ENCODE results near the gene MAML2.

MAML2 gene

GRCh38 chr11:96254087-96254486, 88.9 kb downstream of the MAML2 start:
- Histone ChIP-seq H3K27me3 (no peaks in the 10 kb centered on the region), H3K9me3 (no peaks in the 10 kb centered on the region), H3K4me1 (peaks cover 66% of the 10 kb centered on the region), H4K20me1 (no peaks in the 10 kb centered on the region), H3K4me2 (peak overlapping the region; percentile 77), H3K36me3 (no peaks in the 10 kb centered on the region), H3K9ac (peak overlapping the region; percentile 39; the same call in 1 of the 2 replicates), H3K4me3 (peak overlapping the region; percentile 30; the same call in 1 of the 2 replicates), H3K27ac (peak overlapping the region; percentile 79)
- no peak for TF ChIP-seq Cebpa-rat (IDR thresholded peaks at IDR 0.05)

GRCh38 chr11:96246718-96247552, 96.1 kb downstream of the MAML2 start:
- TF ChIP-seq Cebpa-rat (IDR thresholded peaks at IDR 0.05) = no peak
- H3K9ac ChIP-seq = no peak overlapping the region
- no peaks in the 10 kb centered on the region for H3K9me3 ChIP-seq
- no peaks in the 10 kb centered on the region for H3K27me3 ChIP-seq
- H3K4me2 ChIP-seq = no peak overlapping the region
- H4K20me1 ChIP-seq = no peaks in the 10 kb centered on the region
- peaks cover 28% of the 10 kb centered on the region for H3K4me1 ChIP-seq
- no peak overlapping the region for H3K27ac ChIP-seq
- no peaks in the 10 kb centered on the region for H3K36me3 ChIP-seq
- H3K4me3 ChIP-seq = no peak overlapping the region

- peak overlapping the region; percentile 63 for H3K4me3 ChIP-seq
- no peaks in the 10 kb centered on the region for H3K36me3 ChIP-seq
- peak overlapping the region; percentile 71 for H3K9ac ChIP-seq
- TF ChIP-seq Cebpa-rat (IDR thresholded peaks at IDR 0.05) = no peak
- H3K9me3 ChIP-seq = no peaks in the 10 kb centered on the region
- H3K27ac ChIP-seq = peak overlapping the region; percentile 71
- no peaks in the 10 kb centered on the region for H4K20me1 ChIP-seq
- H3K4me2 ChIP-seq = peak overlapping the region; percentile 82
- H3K4me1 ChIP-seq = peaks cover 38% of the 10 kb centered on the region
- no peaks in the 10 kb centered on the region for H3K27me3 ChIP-seq
Observed at GRCh38 chr11:96242971-96243647, 99.9 kb downstream of the MAML2 start.

GRCh38 chr11:96242191-96242847, 100.7 kb downstream of the MAML2 start:
- peak overlapping the region; percentile 82 for H3K4me2 ChIP-seq
- no peaks in the 10 kb centered on the region for H3K36me3 ChIP-seq
- no peaks in the 10 kb centered on the region for H3K9me3 ChIP-seq
- H3K27me3 ChIP-seq = no peaks in the 10 kb centered on the region
- peak overlapping the region; percentile 71; the same call in 1 of the 2 replicates for H3K27ac ChIP-seq
- peak overlapping the region; percentile 63 for H3K4me3 ChIP-seq
- peaks cover 38% of the 10 kb centered on the region for H3K4me1 ChIP-seq
- peak overlapping the region; percentile 71; the same call in 1 of the 2 replicates for H3K9ac ChIP-seq
- H4K20me1 ChIP-seq = no peaks in the 10 kb centered on the region
- TF ChIP-seq Cebpa-rat (IDR thresholded peaks at IDR 0.05) = no peak; the same call in 1 of the 2 replicates

GRCh38 chr11:96241331-96241841, 101.6 kb downstream of the MAML2 start:
- Histone ChIP-seq H3K4me2 (peak overlapping the region; percentile 82), H3K27me3 (no peaks in the 10 kb centered on the region), H3K4me3 (no peak overlapping the region), H3K9ac (no peak overlapping the region), H4K20me1 (no peaks in the 10 kb centered on the region), H3K4me1 (peaks cover 32% of the 10 kb centered on the region), H3K9me3 (no peaks in the 10 kb centered on the region), H3K36me3 (no peaks in the 10 kb centered on the region), H3K27ac (no peak overlapping the region)
- no peak for TF ChIP-seq Cebpa-rat (IDR thresholded peaks at IDR 0.05)

GRCh38 chr11:96238563-96239135, 104.3 kb downstream of the MAML2 start:
- no peak overlapping the region for H3K4me3 ChIP-seq
- peaks cover 27% of the 10 kb centered on the region for H3K4me1 ChIP-seq
- H3K4me2 ChIP-seq = no peak overlapping the region
- no peak overlapping the region for H3K27ac ChIP-seq
- no peaks in the 10 kb centered on the region for H4K20me1 ChIP-seq
- H3K9ac ChIP-seq = no peak overlapping the region
- no peaks in the 10 kb centered on the region for H3K36me3 ChIP-seq
- H3K27me3 ChIP-seq = no peaks in the 10 kb centered on the region
- no peak for TF ChIP-seq Cebpa-rat (IDR thresholded peaks at IDR 0.05)
- H3K9me3 ChIP-seq = no peaks in the 10 kb centered on the region

GRCh38 chr11:96237766-96238266, 105.2 kb downstream of the MAML2 start:
- Histone ChIP-seq H3K9ac (no peak overlapping the region), H3K4me3 (no peak overlapping the region), H3K4me1 (peaks cover 19% of the 10 kb centered on the region), H4K20me1 (no peaks in the 10 kb centered on the region), H3K4me2 (no peak overlapping the region), H3K9me3 (no peaks in the 10 kb centered on the region), H3K27me3 (no peaks in the 10 kb centered on the region), H3K27ac (no peak overlapping the region), H3K36me3 (no peaks in the 10 kb centered on the region)
- TF ChIP-seq Cebpa-rat (IDR thresholded peaks at IDR 0.05) = no peak

GRCh38 chr11:96235751-96236150, 107.2 kb downstream of the MAML2 start:
- Histone ChIP-seq H3K36me3 (no peaks in the 10 kb centered on the region), H3K4me2 (no peak overlapping the region), H3K27me3 (no peaks in the 10 kb centered on the region), H3K4me1 (0 out of 2 replicates have a peak, but pooled peaks cover 1% of the 10 kb centered on the region), H3K4me3 (no peak overlapping the region), H3K9me3 (no peaks in the 10 kb centered on the region), H3K27ac (no peak overlapping the region), H4K20me1 (no peaks in the 10 kb centered on the region), H3K9ac (no peak overlapping the region)
- no peak for TF ChIP-seq Cebpa-rat (IDR thresholded peaks at IDR 0.05)

GRCh38 chr11:96234866-96235441, 108.0 kb downstream of the MAML2 start:
- H3K4me1 ChIP-seq = 0 out of 2 replicates have a peak, but pooled peaks cover 5% of the 10 kb centered on the region
- H3K9ac ChIP-seq = no peak overlapping the region
- no peak overlapping the region for H3K4me3 ChIP-seq
- no peak overlapping the region for H3K27ac ChIP-seq
- no peak overlapping the region for H3K4me2 ChIP-seq
- H3K9me3 ChIP-seq = no peaks in the 10 kb centered on the region
- H4K20me1 ChIP-seq = no peaks in the 10 kb centered on the region
- H3K36me3 ChIP-seq = no peaks in the 10 kb centered on the region
- no peak for TF ChIP-seq Cebpa-rat (IDR thresholded peaks at IDR 0.05)
- H3K27me3 ChIP-seq = no peaks in the 10 kb centered on the region
